Astrocyte (in vitro differentiated cells and primary cell): ENCODE results near the gene PCID2. TPM values are rescaled to one million over a fixed set of nuclear protein-coding genes. Genes with fewer than 3 reads are reported as not detected.

ENCODE experiments used
- DNase-seq: peaks from one replicate; pipeline ENCODE4 v3.0.0-alpha.2; 2010; ENCODE audit warnings: low read depth
- FAIRE-seq: peaks from 2 replicates; lab custom pipeline; 2011; peaks lifted over from hg19 to GRCh38; lab: Jason Lieb, UNC
- H2AFZ ChIP-seq: 2 replicates; pipeline ENCODE4 v1.6.0; 2012; ENCODE audit warnings: low read depth, low read length, inconsistent platforms
- H3K27ac ChIP-seq: 2 replicates; pipeline ENCODE4 v1.5.1; 2011; ENCODE audit warnings: low read depth, low read length, inconsistent platforms
- H3K27me3 ChIP-seq: 2 replicates; pipeline ENCODE4 v1.6.0; 2011; ENCODE audit warnings: low read length, inconsistent platforms; ENCODE audit not compliant: insufficient read depth
- H3K36me3 ChIP-seq: 2 replicates; pipeline ENCODE4 v1.5.1; 2011; ENCODE audit warnings: low read length, inconsistent platforms; ENCODE audit not compliant: insufficient read depth
- H3K4me1 ChIP-seq: 2 replicates; pipeline ENCODE4 v1.5.1; 2011; ENCODE audit warnings: low read length, inconsistent platforms; ENCODE audit not compliant: insufficient read depth
- H3K4me2 ChIP-seq: 2 replicates; pipeline ENCODE4 v1.6.0; 2012; ENCODE audit warnings: low read length, inconsistent platforms
- H3K4me3 ChIP-seq: 2 replicates; pipeline ENCODE4 v1.5.1; 2011; ENCODE audit warnings: low read depth, mild to moderate bottlenecking, low read length, inconsistent platforms; ENCODE audit not compliant: insufficient read depth
- H3K79me2 ChIP-seq: 2 replicates; pipeline ENCODE4 v1.6.0; 2012; ENCODE audit warnings: mild to moderate bottlenecking, low read length, inconsistent platforms; ENCODE audit not compliant: insufficient read depth
- H3K9ac ChIP-seq: 2 replicates; pipeline ENCODE4 v1.6.0; 2012; ENCODE audit warnings: mild to moderate bottlenecking, low read length, inconsistent platforms
- H3K9me3 ChIP-seq: 2 replicates; pipeline ENCODE4 v1.5.1; 2012; ENCODE audit warnings: low read depth, mild to moderate bottlenecking, low read length, inconsistent platforms; ENCODE audit not compliant: insufficient read depth
- H4K20me1 ChIP-seq: 2 replicates; pipeline ENCODE4 v1.6.0; 2012; ENCODE audit warnings: low read length, inconsistent platforms; ENCODE audit not compliant: insufficient read depth
- H3K27ac Mint-ChIP-seq: one replicate; pipeline ENCODE4 v1.8.0; 2021; ENCODE audit warnings: mild to moderate bottlenecking, mixed read lengths; ENCODE audit not compliant: unreplicated experiment
- H3K27me3 Mint-ChIP-seq: one replicate; pipeline ENCODE4 v1.8.0; 2021; ENCODE audit warnings: low read depth, mixed read lengths; ENCODE audit not compliant: unreplicated experiment
- H3K36me3 Mint-ChIP-seq: one replicate; pipeline ENCODE4 v1.8.0; 2021; ENCODE audit warnings: low read depth, mixed read lengths; ENCODE audit not compliant: unreplicated experiment
- H3K4me1 Mint-ChIP-seq: one replicate; pipeline ENCODE4 v1.8.0; 2021; ENCODE audit warnings: low read depth, mixed read lengths; ENCODE audit not compliant: unreplicated experiment
- H3K4me3 Mint-ChIP-seq: one replicate; pipeline ENCODE4 v1.8.0; 2021; ENCODE audit warnings: mild to moderate bottlenecking, moderate library complexity, mixed read lengths; ENCODE audit not compliant: unreplicated experiment
- H3K9me3 Mint-ChIP-seq: one replicate; pipeline ENCODE4 v1.8.0; 2021; ENCODE audit warnings: mild to moderate bottlenecking, mixed read lengths; ENCODE audit not compliant: unreplicated experiment
- EZH2 ChIP-seq: IDR thresholded peaks from 2 replicates; pipeline ENCODE4 v1.6.1; 2012; ENCODE audit warnings: mild to moderate bottlenecking, low read length, inconsistent platforms; ENCODE audit not compliant: insufficient read depth
- total RNA-seq: library from RNA; stranded (reverse); gene quantifications from 2 replicates; pipeline ENCODE4 v1.2.1, GENCODE V29; 2021
- TF ChIP-seq, protein P1 (sequence below): IDR thresholded peaks from 2 replicates; pipeline ENCODE4 v1.5.1; 2011; ENCODE audit warnings: low read depth, mild to moderate bottlenecking, inconsistent platforms, low read length, moderate library complexity; ENCODE audit not compliant: insufficient read depth

Gene PCID2
- total RNA-seq, 1 donor from 2014 or later: 31.5 TPM

DNA sequence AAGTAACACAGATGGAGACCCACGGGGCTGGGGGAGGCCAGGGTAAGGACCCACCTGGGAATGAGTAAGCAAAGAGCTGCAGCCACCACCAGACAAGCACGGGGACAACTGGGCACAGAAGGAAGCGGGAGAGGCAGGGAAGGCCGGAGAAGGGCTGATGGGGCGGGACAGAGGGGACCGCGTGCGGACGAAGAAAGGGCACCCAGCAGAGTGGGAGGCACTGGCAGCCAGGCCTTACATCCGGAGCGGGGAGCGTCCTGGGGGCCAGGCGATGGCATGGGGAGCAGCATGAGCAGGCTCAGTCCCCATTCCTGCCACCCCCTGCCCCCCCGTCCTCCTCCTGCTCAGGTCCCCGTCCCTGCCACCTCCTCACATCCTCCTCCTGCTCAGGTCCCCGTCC is 47.0 kb downstream of the PCID2 start:
- DNase-seq (no peak), FAIRE-seq (no peak)
- Histone ChIP-seq H3K4me1 (no peaks in the 10 kb centered on the region), H3K4me3 (no peak overlapping the region), H3K27me3 (no peaks in the 10 kb centered on the region), H4K20me1 (no peaks in the 10 kb centered on the region), H3K79me2 (no peaks in the 10 kb centered on the region), H3K4me2 (no peak overlapping the region), H3K9me3 (no peaks in the 10 kb centered on the region), H3K27ac (no peak overlapping the region), H3K36me3 (no peaks in the 10 kb centered on the region), H3K9ac (no peak overlapping the region), H2AFZ (no peak overlapping the region)
- no peak overlapping the region for H3K4me3 Mint-ChIP-seq
- H3K9me3 Mint-ChIP-seq: no peaks in the 10 kb centered on the region
- TF ChIP-seq, protein P1, sequence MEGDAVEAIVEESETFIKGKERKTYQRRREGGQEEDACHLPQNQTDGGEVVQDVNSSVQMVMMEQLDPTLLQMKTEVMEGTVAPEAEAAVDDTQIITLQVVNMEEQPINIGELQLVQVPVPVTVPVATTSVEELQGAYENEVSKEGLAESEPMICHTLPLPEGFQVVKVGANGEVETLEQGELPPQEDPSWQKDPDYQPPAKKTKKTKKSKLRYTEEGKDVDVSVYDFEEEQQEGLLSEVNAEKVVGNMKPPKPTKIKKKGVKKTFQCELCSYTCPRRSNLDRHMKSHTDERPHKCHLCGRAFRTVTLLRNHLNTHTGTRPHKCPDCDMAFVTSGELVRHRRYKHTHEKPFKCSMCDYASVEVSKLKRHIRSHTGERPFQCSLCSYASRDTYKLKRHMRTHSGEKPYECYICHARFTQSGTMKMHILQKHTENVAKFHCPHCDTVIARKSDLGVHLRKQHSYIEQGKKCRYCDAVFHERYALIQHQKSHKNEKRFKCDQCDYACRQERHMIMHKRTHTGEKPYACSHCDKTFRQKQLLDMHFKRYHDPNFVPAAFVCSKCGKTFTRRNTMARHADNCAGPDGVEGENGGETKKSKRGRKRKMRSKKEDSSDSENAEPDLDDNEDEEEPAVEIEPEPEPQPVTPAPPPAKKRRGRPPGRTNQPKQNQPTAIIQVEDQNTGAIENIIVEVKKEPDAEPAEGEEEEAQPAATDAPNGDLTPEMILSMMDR: no peak
- no peak for TF ChIP-seq EZH2
- peaks cover 2% of the 10 kb centered on the region for H3K36me3 Mint-ChIP-seq
- H3K27me3 Mint-ChIP-seq: peaks cover 18% of the 10 kb centered on the region
- no peak overlapping the region for H3K27ac Mint-ChIP-seq
- peaks cover 2% of the 10 kb centered on the region for H3K4me1 Mint-ChIP-seq

DNA sequence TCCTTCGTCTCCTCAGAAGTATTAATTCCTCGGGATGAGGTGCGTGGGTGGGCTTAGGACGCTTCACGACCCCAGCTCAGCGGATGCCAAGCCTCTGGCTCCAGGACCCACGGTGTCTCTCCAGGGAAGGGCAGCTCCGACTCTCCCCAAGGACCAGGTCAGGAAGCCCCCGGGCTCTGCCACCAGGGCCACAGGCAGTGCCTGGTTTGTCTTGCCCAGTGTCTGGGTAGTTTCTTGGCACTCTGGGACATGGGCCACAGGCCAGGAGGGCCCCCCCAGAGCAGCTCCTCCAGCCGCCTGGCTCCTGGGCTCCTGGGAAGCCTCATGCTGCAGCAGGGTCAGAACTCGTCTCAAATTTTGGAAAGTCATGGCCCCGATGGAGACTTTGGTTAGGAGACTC is 47.5 kb downstream of the PCID2 start:
- no peaks in the 10 kb centered on the region for H3K4me1 ChIP-seq
- no peak for TF ChIP-seq EZH2
- TF ChIP-seq, protein P1: no peak
- FAIRE-seq: no peak
- H3K79me2 ChIP-seq: no peaks in the 10 kb centered on the region
- H3K27ac Mint-ChIP-seq: no peak overlapping the region
- H3K27me3 ChIP-seq: no peaks in the 10 kb centered on the region
- H3K4me3 ChIP-seq: no peak overlapping the region
- H3K9ac ChIP-seq: no peak overlapping the region
- no peak overlapping the region for H3K4me3 Mint-ChIP-seq
- H3K36me3 ChIP-seq: no peaks in the 10 kb centered on the region
- H3K4me2 ChIP-seq: no peak overlapping the region
- no peaks in the 10 kb centered on the region for H3K9me3 Mint-ChIP-seq
- peaks cover 2% of the 10 kb centered on the region for H3K4me1 Mint-ChIP-seq
- H3K27ac ChIP-seq: no peak overlapping the region
- no peaks in the 10 kb centered on the region for H3K36me3 Mint-ChIP-seq
- no peaks in the 10 kb centered on the region for H4K20me1 ChIP-seq
- no peak overlapping the region for H2AFZ ChIP-seq
- peaks cover 18% of the 10 kb centered on the region for H3K27me3 Mint-ChIP-seq
- no peaks in the 10 kb centered on the region for H3K9me3 ChIP-seq
- DNase-seq: no peak

DNA sequence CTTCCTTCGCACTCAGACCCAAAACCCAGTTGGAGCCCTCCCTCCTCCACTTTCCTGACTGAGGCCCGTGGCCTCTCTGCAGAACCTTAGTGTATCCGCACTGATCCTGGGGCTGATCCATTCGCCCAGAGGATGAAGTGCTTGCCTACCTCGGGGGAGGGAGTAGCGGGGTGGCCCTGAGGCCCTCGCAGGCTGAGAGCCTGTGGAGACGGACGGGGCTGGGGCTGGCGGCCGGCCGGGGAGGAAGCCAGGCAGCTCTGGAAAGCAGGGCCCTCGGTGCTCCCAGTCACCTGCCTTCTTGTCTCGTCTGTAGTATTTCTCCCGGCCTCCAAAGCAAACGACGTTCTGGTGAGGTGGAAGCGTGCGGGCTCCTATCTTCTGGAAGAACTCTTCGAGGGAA is 48.8 kb downstream of the PCID2 start:
- Histone ChIP-seq H3K27ac (no peak overlapping the region), H3K9me3 (no peaks in the 10 kb centered on the region), H3K4me1 (no peaks in the 10 kb centered on the region), H3K27me3 (no peaks in the 10 kb centered on the region), H3K4me2 (no peak overlapping the region), H3K36me3 (no peaks in the 10 kb centered on the region), H4K20me1 (no peaks in the 10 kb centered on the region), H3K79me2 (no peaks in the 10 kb centered on the region), H3K4me3 (no peak overlapping the region), H3K9ac (no peak overlapping the region), H2AFZ (no peak overlapping the region)
- peaks cover 18% of the 10 kb centered on the region for H3K27me3 Mint-ChIP-seq
- DNase-seq (no peak), FAIRE-seq (no peak)
- peaks cover 5% of the 10 kb centered on the region for H3K4me1 Mint-ChIP-seq
- H3K9me3 Mint-ChIP-seq: peaks cover 6% of the 10 kb centered on the region
- H3K27ac Mint-ChIP-seq: no peak overlapping the region
- H3K4me3 Mint-ChIP-seq: no peak overlapping the region
- no peaks in the 10 kb centered on the region for H3K36me3 Mint-ChIP-seq
- TF ChIP-seq, protein P1: no peak
- no peak for TF ChIP-seq EZH2
